WTC11 (cell line): ENCODE measurements around the gene ADH1C. TPM values are rescaled to one million over a fixed set of nuclear protein-coding genes. Genes with fewer than 3 reads are reported as not detected.

Source experiments
- ATAC-seq: fragments of 200-7000 bp; cut with Tn5 transposase; 2 replicates; pipeline ENCODE4 v1.10.0; 2021; ENCODE audit warnings: mild to moderate bottlenecking, moderate library complexity
- CTCF ChIA-PET: fragments of 300-600 bp; sonication (Branson Sonifier 250); formaldehyde crosslinking; loops from one replicate; lab custom pipeline; 2021; ENCODE audit warnings: antibody characterized with exemption; lab: Charles Lee
- POLR2A ChIA-PET: fragments of 350-600 bp; sonication (Branson Sonifier 250); formaldehyde crosslinking; loops from one replicate; lab custom pipeline; 2021; ENCODE audit warnings: antibody characterized with exemption; lab: Charles Lee
- DNase-seq: peaks from one replicate; pipeline ENCODE4 v3.0.0; 2021; ENCODE audit warnings: low spot score
- H3K27ac Mint-ChIP-seq: 2 replicates; pipeline ENCODE4 v1.8.0; 2021; ENCODE audit warnings: mixed read lengths
- H3K27me3 Mint-ChIP-seq: 2 replicates; pipeline ENCODE4 v1.8.0; 2021; ENCODE audit warnings: low read depth, mild to moderate bottlenecking, moderate library complexity, mixed read lengths
- H3K36me3 Mint-ChIP-seq: 2 replicates; pipeline ENCODE4 v1.8.0; 2021; ENCODE audit warnings: mixed read lengths
- H3K4me1 Mint-ChIP-seq: 2 replicates; pipeline ENCODE4 v1.8.0; 2022; ENCODE audit warnings: mixed read lengths
- H3K4me3 Mint-ChIP-seq: 2 replicates; pipeline ENCODE4 v1.8.0; 2021; ENCODE audit warnings: mild to moderate bottlenecking, moderate library complexity, mixed read lengths
- H3K9me3 Mint-ChIP-seq: 2 replicates; pipeline ENCODE4 v1.8.0; 2021; ENCODE audit warnings: mixed read lengths
- AFF4 ChIP-seq: sonication (generic); formaldehyde crosslinking; IDR thresholded peaks from 2 replicates; pipeline ENCODE4 v1.8.1; 2023; ENCODE audit warnings: mild to moderate bottlenecking, missing genetic modification reagents, borderline replicate concordance
- CBFB ChIP-seq: sonication (generic); formaldehyde crosslinking; IDR thresholded peaks from 2 replicates; pipeline ENCODE4 v1.8.1; 2022; ENCODE audit warnings: mild to moderate bottlenecking, low read depth, missing genetic modification reagents
- CREB1 ChIP-seq: sonication (generic); formaldehyde crosslinking; IDR thresholded peaks from 2 replicates; pipeline ENCODE4 v1.8.0; 2023; ENCODE audit warnings: mild to moderate bottlenecking, missing genetic modification reagents
- CREM ChIP-seq: sonication (generic); formaldehyde crosslinking; IDR thresholded peaks from 2 replicates; pipeline ENCODE4 v1.8.1; 2022; ENCODE audit warnings: mild to moderate bottlenecking, missing genetic modification reagents, moderate library complexity
- ERG ChIP-seq: fragments of 250-450 bp; sonication (Bioruptor Pico); IDR thresholded peaks from 2 replicates; pipeline ENCODE4 v1.8.0; 2021; ENCODE audit warnings: mild to moderate bottlenecking
- FOXJ3 ChIP-seq: sonication (generic); formaldehyde crosslinking; IDR thresholded peaks from 2 replicates; pipeline ENCODE4 v1.9.0; 2021; ENCODE audit warnings: missing genetic modification reagents, mild to moderate bottlenecking, borderline replicate concordance
- FOXK1 ChIP-seq: sonication (generic); formaldehyde crosslinking; IDR thresholded peaks from 2 replicates; pipeline ENCODE4 v1.8.0; 2022; ENCODE audit warnings: mild to moderate bottlenecking, moderate library complexity, missing genetic modification reagents
- GTF2I ChIP-seq: fragments of 250-450 bp; sonication (Bioruptor Pico); conservative IDR thresholded peaks from 2 replicates; pipeline ENCODE4 v1.4.0; 2021; ENCODE audit warnings: mild to moderate bottlenecking
- KAT7 ChIP-seq: sonication (generic); formaldehyde crosslinking; IDR thresholded peaks from 2 replicates; pipeline ENCODE4 v1.8.1; 2023; ENCODE audit warnings: missing genetic modification reagents, mild to moderate bottlenecking, borderline replicate concordance
- NFE2L1 ChIP-seq: sonication (generic); formaldehyde crosslinking; IDR thresholded peaks from 2 replicates; pipeline ENCODE4 v1.8.1; 2023; ENCODE audit warnings: missing genetic modification reagents
- NR2C2 ChIP-seq: sonication (generic); formaldehyde crosslinking; IDR thresholded peaks from 2 replicates; pipeline ENCODE4 v1.8.0; 2022; ENCODE audit warnings: mild to moderate bottlenecking, missing genetic modification reagents
- RELA ChIP-seq: sonication (generic); formaldehyde crosslinking; IDR thresholded peaks from 2 replicates; pipeline ENCODE4 v1.8.1; 2022; ENCODE audit warnings: missing genetic modification reagents, mild to moderate bottlenecking, borderline replicate concordance
- RORB ChIP-seq: fragments of 250-450 bp; sonication (Bioruptor Pico); IDR thresholded peaks from 2 replicates; pipeline ENCODE4 v1.9.0; 2021; ENCODE audit warnings: mild to moderate bottlenecking
- SP1 ChIP-seq: sonication (generic); formaldehyde crosslinking; conservative IDR thresholded peaks from 2 replicates; pipeline ENCODE4 v1.8.1; 2022; ENCODE audit warnings: missing genetic modification reagents
- ZNF232 ChIP-seq: sonication (generic); formaldehyde crosslinking; IDR thresholded peaks from 2 replicates; pipeline ENCODE4 v1.8.0; 2022; ENCODE audit warnings: mild to moderate bottlenecking, missing genetic modification reagents
- ZNF396 ChIP-seq: fragments of 250-450 bp; sonication (Bioruptor Pico); IDR thresholded peaks from 2 replicates; pipeline ENCODE4 v1.8.0; 2021; ENCODE audit warnings: mild to moderate bottlenecking, moderate library complexity, borderline replicate concordance
- ZNF416 ChIP-seq: fragments of 250-450 bp; sonication (Bioruptor Pico); IDR thresholded peaks from 2 replicates; pipeline ENCODE4 v1.9.0; 2021; ENCODE audit warnings: mild to moderate bottlenecking, inconsistent platforms
- total RNA-seq: library from RNA; stranded (reverse); gene quantifications from 3 replicates; pipeline ENCODE4 v1.2.3, GENCODE V29; 2021
- TF ChIP-seq, protein P1 (sequence below): sonication (generic); formaldehyde crosslinking; IDR thresholded peaks from 2 replicates; pipeline ENCODE4 v1.8.0; 2022; ENCODE audit warnings: mild to moderate bottlenecking, missing genetic modification reagents
- TF ChIP-seq, protein P2 (sequence below): sonication (generic); formaldehyde crosslinking; IDR thresholded peaks from 2 replicates; pipeline ENCODE4 v1.8.0; 2023; ENCODE audit warnings: mild to moderate bottlenecking, missing genetic modification reagents
- TF ChIP-seq, protein P3 (sequence below): sonication (generic); formaldehyde crosslinking; IDR thresholded peaks from 2 replicates; pipeline ENCODE4 v1.8.1; 2023; ENCODE audit warnings: mild to moderate bottlenecking, missing genetic modification reagents, moderate library complexity
- TF ChIP-seq, protein P4 (sequence below): fragments of 250-450 bp; sonication (Bioruptor Pico); IDR thresholded peaks from 2 replicates; pipeline ENCODE4 v1.9.0; 2021; ENCODE audit warnings: moderate library complexity, mild to moderate bottlenecking, inconsistent platforms, borderline replicate concordance

The ADH1C gene
- total RNA-seq, 1 experiment from 2014 or later, result 0.22 TPM

- no peak overlapping the region for H3K4me3 Mint-ChIP-seq
- no peak overlapping the region for H3K27ac Mint-ChIP-seq
- H3K36me3 Mint-ChIP-seq, result peaks cover 4% of the 10 kb centered on the region
- H3K4me1 Mint-ChIP-seq, result 0 out of 2 replicates have a peak, but pooled peaks cover 4% of the 10 kb centered on the region
- ATAC-seq (no peak), DNase-seq (no peak)
- ChIA-PET CTCF (no interaction called here), POLR2A (no interaction called here)
- H3K27me3 Mint-ChIP-seq, result peaks cover 3% of the 10 kb centered on the region; the same call in 1 of the 2 replicates
- H3K9me3 Mint-ChIP-seq, result peaks cover 29% of the 10 kb centered on the region
- no peak for TF ChIP-seq CREB1 (CRISPR knock-in tag)
- TF ChIP-seq ZNF232 (CRISPR knock-in tag), result no peak
- TF ChIP-seq RELA (CRISPR knock-in tag), result no peak
- no peak for TF ChIP-seq KAT7 (CRISPR knock-in tag)
- no peak for TF ChIP-seq ERG (CRISPR knock-in tag)
- TF ChIP-seq NFE2L1, result no peak
Measured at GRCh38 chr4:99301376-99302164, 51.0 kb downstream of the ADH1C start.

GRCh38 chr4:99300934-99301333 is 51.6 kb downstream of the ADH1C start:
- TF ChIP-seq SP1 (no peak), AFF4 (no peak)
- TF ChIP-seq, protein P1, sequence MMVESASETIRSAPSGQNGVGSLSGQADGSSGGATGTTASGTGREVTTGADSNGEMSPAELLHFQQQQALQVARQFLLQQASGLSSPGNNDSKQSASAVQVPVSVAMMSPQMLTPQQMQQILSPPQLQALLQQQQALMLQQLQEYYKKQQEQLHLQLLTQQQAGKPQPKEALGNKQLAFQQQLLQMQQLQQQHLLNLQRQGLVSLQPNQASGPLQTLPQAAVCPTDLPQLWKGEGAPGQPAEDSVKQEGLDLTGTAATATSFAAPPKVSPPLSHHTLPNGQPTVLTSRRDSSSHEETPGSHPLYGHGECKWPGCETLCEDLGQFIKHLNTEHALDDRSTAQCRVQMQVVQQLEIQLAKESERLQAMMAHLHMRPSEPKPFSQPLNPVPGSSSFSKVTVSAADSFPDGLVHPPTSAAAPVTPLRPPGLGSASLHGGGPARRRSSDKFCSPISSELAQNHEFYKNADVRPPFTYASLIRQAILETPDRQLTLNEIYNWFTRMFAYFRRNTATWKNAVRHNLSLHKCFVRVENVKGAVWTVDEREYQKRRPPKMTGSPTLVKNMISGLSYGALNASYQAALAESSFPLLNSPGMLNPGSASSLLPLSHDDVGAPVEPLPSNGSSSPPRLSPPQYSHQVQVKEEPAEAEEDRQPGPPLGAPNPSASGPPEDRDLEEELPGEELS (CRISPR knock-in tag), result no peak
- TF ChIP-seq, protein P2, sequence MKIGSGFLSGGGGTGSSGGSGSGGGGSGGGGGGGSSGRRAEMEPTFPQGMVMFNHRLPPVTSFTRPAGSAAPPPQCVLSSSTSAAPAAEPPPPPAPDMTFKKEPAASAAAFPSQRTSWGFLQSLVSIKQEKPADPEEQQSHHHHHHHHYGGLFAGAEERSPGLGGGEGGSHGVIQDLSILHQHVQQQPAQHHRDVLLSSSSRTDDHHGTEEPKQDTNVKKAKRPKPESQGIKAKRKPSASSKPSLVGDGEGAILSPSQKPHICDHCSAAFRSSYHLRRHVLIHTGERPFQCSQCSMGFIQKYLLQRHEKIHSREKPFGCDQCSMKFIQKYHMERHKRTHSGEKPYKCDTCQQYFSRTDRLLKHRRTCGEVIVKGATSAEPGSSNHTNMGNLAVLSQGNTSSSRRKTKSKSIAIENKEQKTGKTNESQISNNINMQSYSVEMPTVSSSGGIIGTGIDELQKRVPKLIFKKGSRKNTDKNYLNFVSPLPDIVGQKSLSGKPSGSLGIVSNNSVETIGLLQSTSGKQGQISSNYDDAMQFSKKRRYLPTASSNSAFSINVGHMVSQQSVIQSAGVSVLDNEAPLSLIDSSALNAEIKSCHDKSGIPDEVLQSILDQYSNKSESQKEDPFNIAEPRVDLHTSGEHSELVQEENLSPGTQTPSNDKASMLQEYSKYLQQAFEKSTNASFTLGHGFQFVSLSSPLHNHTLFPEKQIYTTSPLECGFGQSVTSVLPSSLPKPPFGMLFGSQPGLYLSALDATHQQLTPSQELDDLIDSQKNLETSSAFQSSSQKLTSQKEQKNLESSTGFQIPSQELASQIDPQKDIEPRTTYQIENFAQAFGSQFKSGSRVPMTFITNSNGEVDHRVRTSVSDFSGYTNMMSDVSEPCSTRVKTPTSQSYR (CRISPR knock-in tag), result no peak
- ATAC-seq, result no peak
- POLR2A ChIA-PET, result no interaction called here
- CTCF ChIA-PET, result no interaction called here
- H3K4me3 Mint-ChIP-seq, result no peak overlapping the region
- H3K4me1 Mint-ChIP-seq, result no peaks in the 10 kb centered on the region
- peaks cover 36% of the 10 kb centered on the region for H3K9me3 Mint-ChIP-seq
- no peak for DNase-seq
- no peak overlapping the region for H3K27ac Mint-ChIP-seq
- H3K27me3 Mint-ChIP-seq, result peaks cover 3% of the 10 kb centered on the region; the same call in 1 of the 2 replicates
- H3K36me3 Mint-ChIP-seq, result peaks cover 4% of the 10 kb centered on the region

DNA sequence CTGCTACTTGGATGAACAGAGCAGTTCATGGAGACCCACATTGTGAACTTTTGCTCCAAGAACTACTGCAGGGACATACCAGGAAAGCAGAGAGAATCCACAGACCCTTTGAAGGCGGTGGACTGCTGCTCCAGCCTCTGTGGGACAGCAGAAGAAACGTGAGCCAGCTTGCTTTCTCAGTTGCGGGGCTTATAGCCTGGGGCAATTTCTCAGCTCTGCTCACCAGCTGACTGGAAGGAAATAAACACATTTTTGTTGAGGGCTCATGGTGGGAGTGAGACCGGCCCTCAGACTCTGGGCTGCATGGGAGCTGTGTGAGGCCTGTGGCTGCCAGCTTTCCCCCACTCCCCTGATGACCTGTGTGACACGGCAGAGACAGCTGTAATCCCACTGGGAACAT is 59.2 kb downstream of the ADH1C start:
- Mint-ChIP-seq H3K4me1 (no peaks in the 10 kb centered on the region), H3K4me3 (no peak overlapping the region), H3K36me3 (peaks cover 12% of the 10 kb centered on the region), H3K27ac (no peak overlapping the region), H3K9me3 (peaks cover 51% of the 10 kb centered on the region), H3K27me3 (peaks cover 3% of the 10 kb centered on the region; the same call in 1 of the 2 replicates)
- ATAC-seq (no peak), DNase-seq (no peak)
- ChIA-PET CTCF (no interaction called here), POLR2A (no interaction called here)
- TF ChIP-seq GTF2I (no peak), NR2C2 (CRISPR knock-in tag) (no peak), ZNF396 (CRISPR knock-in tag) (no peak), FOXJ3 (no peak), FOXK1 (CRISPR knock-in tag) (no peak), CBFB (CRISPR knock-in tag) (no peak), ZNF416 (no peak), CREB1 (CRISPR knock-in tag) (no peak), CREM (CRISPR knock-in tag) (no peak), RORB (no peak)
- TF ChIP-seq, protein P3, sequence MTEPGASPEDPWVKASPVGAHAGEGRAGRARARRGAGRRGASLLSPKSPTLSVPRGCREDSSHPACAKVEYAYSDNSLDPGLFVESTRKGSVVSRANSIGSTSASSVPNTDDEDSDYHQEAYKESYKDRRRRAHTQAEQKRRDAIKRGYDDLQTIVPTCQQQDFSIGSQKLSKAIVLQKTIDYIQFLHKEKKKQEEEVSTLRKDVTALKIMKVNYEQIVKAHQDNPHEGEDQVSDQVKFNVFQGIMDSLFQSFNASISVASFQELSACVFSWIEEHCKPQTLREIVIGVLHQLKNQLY, result no peak
- TF ChIP-seq, protein P4, sequence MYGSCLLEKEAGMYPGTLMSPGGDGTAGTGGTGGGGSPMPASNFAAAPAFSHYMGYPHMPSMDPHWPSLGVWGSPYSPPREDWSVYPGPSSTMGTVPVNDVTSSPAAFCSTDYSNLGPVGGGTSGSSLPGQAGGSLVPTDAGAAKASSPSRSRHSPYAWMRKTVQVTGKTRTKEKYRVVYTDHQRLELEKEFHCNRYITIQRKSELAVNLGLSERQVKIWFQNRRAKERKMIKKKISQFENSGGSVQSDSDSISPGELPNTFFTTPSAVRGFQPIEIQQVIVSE, result no peak
